Endothelial cell of umbilical vein (primary cell): ENCODE measurements around the gene SUCLG2.

ENCODE experiments used
- CTCF ChIP-seq, 2 donors: IDR thresholded peaks; 1 replicate in 1 of 2; 2 replicates in 1 of 2; pipeline ENCODE4 v1.5.1; 2011; ENCODE audit warnings: low read length in 2 of 2, mild to moderate bottlenecking in 2 of 2, moderate library complexity in 2 of 2, control low read depth in 1 of 2, inconsistent platforms in 1 of 2, low read depth in 1 of 2; ENCODE audit not compliant: insufficient read depth in 1 of 2; ENCODE audit errors: extremely low read depth in 1 of 2
- EZH2 ChIP-seq: IDR thresholded peaks from 2 replicates; pipeline ENCODE4 v1.6.1; 2012; ENCODE audit warnings: borderline replicate concordance, low read depth, mild to moderate bottlenecking, moderate library complexity, low read length, inconsistent platforms; ENCODE audit not compliant: severe bottlenecking
- JUN ChIP-seq: IDR thresholded peaks from 2 replicates; pipeline ENCODE4 v1.6.1; 2011; ENCODE audit warnings: borderline replicate concordance, low read depth; ENCODE audit not compliant: insufficient read length, insufficient read depth
- MAX ChIP-seq: IDR thresholded peaks from 2 replicates; pipeline ENCODE4 v1.6.1; 2011; ENCODE audit not compliant: insufficient read depth, insufficient read length
- POLR2A ChIP-seq: IDR thresholded peaks from 2 replicates; pipeline ENCODE4 v1.6.1; 2012; ENCODE audit warnings: low read depth, mild to moderate bottlenecking, control low read depth, low read length
- POLR2AphosphoS5 ChIP-seq: IDR thresholded peaks from 2 replicates; pipeline ENCODE4 v1.6.1; 2012; ENCODE audit warnings: low read depth, mild to moderate bottlenecking, control low read depth, low read length, moderate library complexity; ENCODE audit not compliant: insufficient read depth

GRCh38 chr3:67489816-67490215, 164.6 kb downstream of the SUCLG2 start:
- TF ChIP-seq POLR2A (no peak), CTCF (IDR thresholded peaks at IDR 0.05; ENCODE audit: extremely low read depth in 1 of 2, insufficient read depth in 1 of 2, low read depth in 1 of 2, low read length in 2 of 2) (no peak), JUN (no peak), EZH2 (no peak), MAX (no peak), POLR2AphosphoS5 (no peak)
